SK-N-SH (cell line): Measurements from ENCODE around the gene TTC39B. TPM values are rescaled to one million over a fixed set of nuclear protein-coding genes. Genes with fewer than 3 reads are reported as not detected.

Experiments used
- CTCF ChIA-PET: fragments of 300-600, 350-600 bp; formaldehyde crosslinking; extraction: SDS; loops from one replicate; lab custom pipeline; 2021; lab: Yijun Ruan, JAX
- POLR2A ChIA-PET: fragments of 350-600 bp; sonication (Branson Sonifier 250); formaldehyde crosslinking; extraction: SDS; loops from one replicate; lab custom pipeline; 2020; ENCODE audit warnings: antibody characterized with exemption, inconsistent platforms; lab: Yijun Ruan, JAX
- DNase-seq: peaks from one replicate; pipeline ENCODE4 v3.0.0; 2012
- H2AFZ ChIP-seq: fragments of 200-600 bp; sonication (generic); 2 replicates; pipeline ENCODE4 v1.8.1; 2016; ENCODE audit warnings: antibody characterized with exemption, mild to moderate bottlenecking, low read depth
- H3F3A ChIP-seq: fragments of 200-600 bp; sonication (generic); replicated peaks from 2 replicates; pipeline ENCODE3; 2016; ENCODE audit warnings: antibody characterized with exemption, mild to moderate bottlenecking; ENCODE audit not compliant: insufficient read depth
- H3K27ac ChIP-seq, 2 experiments: fragments of 200-500 bp in 1 of 2; fragments of 200-600 bp in 1 of 2; sonication (Bioruptor generic) in 1 of 2; sonication (generic), shearing (Covaris generic) in 1 of 2; 2 replicates each; pipeline versions ENCODE4 v1.5.1 to v1.6.1; 2014 to 2016; ENCODE audit warnings: low read depth in 2 of 2, inconsistent platforms in 1 of 2, low read length in 1 of 2, mild to moderate bottlenecking in 1 of 2, mixed read lengths in 1 of 2
- H3K27me3 ChIP-seq: fragments of 200-600 bp; sonication (generic), shearing (Covaris generic); 2 replicates; pipeline ENCODE4 v1.6.1; 2016; ENCODE audit warnings: mixed run types; ENCODE audit not compliant: insufficient read depth
- H3K36me3 ChIP-seq, 2 experiments: fragments of 200-500 bp in 1 of 2; fragments of 200-600 bp in 1 of 2; sonication (Bioruptor generic) in 1 of 2; sonication (generic) in 1 of 2; replicated peaks in 1 of 2; 2 replicates each; pipeline versions ENCODE3 to v1.5.1; 2014 to 2016; ENCODE audit warnings: low read length in 1 of 2, mild to moderate bottlenecking in 1 of 2; ENCODE audit not compliant: insufficient read depth in 2 of 2, control insufficient read depth in 1 of 2
- H3K4me1 ChIP-seq, 2 experiments: fragments of 200-500 bp in 1 of 2; fragments of 200-600 bp in 1 of 2; sonication (Bioruptor generic) in 1 of 2; sonication (generic), shearing (Covaris generic) in 1 of 2; 2 replicates each; pipeline versions ENCODE4 v1.5.1 to v1.6.1; 2014 to 2016; ENCODE audit warnings: low read depth in 1 of 2, low read length in 1 of 2, mixed run types in 1 of 2; ENCODE audit not compliant: insufficient read depth in 2 of 2, control insufficient read depth in 1 of 2
- H3K4me2 ChIP-seq: fragments of 200-600 bp; sonication (generic), shearing (Covaris generic); 2 replicates; pipeline ENCODE4 v1.6.1; 2017; ENCODE audit warnings: mixed run types
- H3K4me3 ChIP-seq, 2 experiments: fragments of 200-500 bp in 1 of 2; fragments of 200-600 bp in 1 of 2; sonication (Bioruptor generic) in 1 of 2; sonication (generic), shearing (Covaris generic) in 1 of 2; 2 replicates each; pipeline versions ENCODE4 v1.5.1 to v1.8.1; 2014 to 2016; ENCODE audit warnings: low read depth in 2 of 2, inconsistent platforms in 1 of 2, low read length in 1 of 2, mild to moderate bottlenecking in 1 of 2, mixed read lengths in 1 of 2, moderate library complexity in 1 of 2
- H3K79me2 ChIP-seq: fragments of 200-600 bp; sonication (generic); 2 replicates; pipeline ENCODE4 v1.8.1; 2017; ENCODE audit warnings: mild to moderate bottlenecking; ENCODE audit not compliant: insufficient read depth
- H3K9ac ChIP-seq: fragments of 200-600 bp; sonication (generic); 2 replicates; pipeline ENCODE4 v1.6.1; 2017; ENCODE audit warnings: mixed run types
- H3K9me2 ChIP-seq: fragments of 200-600 bp; sonication (generic); 2 replicates; pipeline ENCODE4 v1.6.1; 2017; ENCODE audit warnings: mixed run types
- H3K9me3 ChIP-seq: fragments of 200-600 bp; sonication (generic); 2 replicates; pipeline ENCODE4 v1.6.1; 2017; ENCODE audit warnings: mixed run types, mild to moderate bottlenecking, moderate library complexity
- H4K20me1 ChIP-seq: fragments of 200-600 bp; sonication (generic); 2 replicates; pipeline ENCODE4 v1.6.1; 2017; ENCODE audit warnings: mild to moderate bottlenecking, mixed run types; ENCODE audit not compliant: insufficient read depth
- CHD2 ChIP-seq: fragments of 150-350 bp; IDR thresholded peaks from 2 replicates; pipeline ENCODE4 v1.6.1; 2018; ENCODE audit warnings: low read length; ENCODE audit not compliant: partially characterized antibody
- ELF1 ChIP-seq: IDR thresholded peaks from 2 replicates; pipeline ENCODE4 v1.4.0; 2012
- EP300 ChIP-seq, 2 experiments: IDR thresholded peaks; 2 replicates each; pipeline versions ENCODE4 v1.4.0 to v1.6.1; 2012; ENCODE audit warnings: borderline replicate concordance in 1 of 2, low read depth in 1 of 2, low read length in 1 of 2
- FOXJ3 ChIP-seq: sonication (generic); formaldehyde crosslinking; IDR thresholded peaks from 2 replicates; pipeline ENCODE4 v1.5.1; 2020; ENCODE audit warnings: mild to moderate bottlenecking, missing genetic modification reagents
- GABPA ChIP-seq: IDR thresholded peaks from 2 replicates; pipeline ENCODE4 v1.4.0; 2012; ENCODE audit warnings: low read depth, mild to moderate bottlenecking
- JUND ChIP-seq: IDR thresholded peaks from 2 replicates; pipeline ENCODE4 v1.4.0; 2012
- MEF2A ChIP-seq: IDR thresholded peaks from 2 replicates; pipeline ENCODE4 v1.4.0; 2012; ENCODE audit warnings: low read depth, borderline replicate concordance
- POLR2AphosphoS5 ChIP-seq: IDR thresholded peaks from 2 replicates; pipeline ENCODE4 v1.6.1; 2012; ENCODE audit warnings: low read depth, low read length
- TAF1 ChIP-seq: IDR thresholded peaks from 2 replicates; pipeline ENCODE4 v1.6.1; 2012; ENCODE audit warnings: low read depth, mild to moderate bottlenecking, low read length, moderate library complexity, borderline replicate concordance
- TCF12 ChIP-seq: IDR thresholded peaks from 2 replicates; pipeline ENCODE4 v1.4.0; 2012
- TEAD4 ChIP-seq: IDR thresholded peaks from 2 replicates; pipeline ENCODE4 v1.4.0; 2012; ENCODE audit warnings: mild to moderate bottlenecking, borderline replicate concordance; ENCODE audit not compliant: insufficient read depth
- WGBS: methylation state at CpG from one replicate; pipeline ENCODE4 v1.1.6; 2017; ENCODE audit warnings: low lambda C conversion rate; 5-methylcytosine and 5-hydroxymethylcytosine counted together
- polyA plus RNA-seq, 3 experiments: library from polyadenylated mRNA; depleted of rRNA; stranded (reverse); fragments of >200 nt; gene quantifications; 2 replicates each; pipeline ENCODE4 v1.2.3, GENCODE V29; 2012
- TF ChIP-seq, protein P1 (sequence below): IDR thresholded peaks from 2 replicates; pipeline ENCODE4 v1.6.1; 2012; ENCODE audit warnings: mild to moderate bottlenecking, low read depth, low read length, moderate library complexity
- TF ChIP-seq, protein P2 (sequence below): IDR thresholded peaks from 2 replicates; pipeline ENCODE4 v1.4.0; 2012; ENCODE audit warnings: low read depth, borderline replicate concordance
- TF ChIP-seq, protein P3 (sequence below): IDR thresholded peaks from 2 replicates; pipeline ENCODE4; 2012
- TF ChIP-seq, protein P4 (sequence below): fragments of 150-350 bp; IDR thresholded peaks from 2 replicates; pipeline ENCODE4 v1.6.1; 2016; ENCODE audit warnings: mild to moderate bottlenecking, low read depth, low read length

Gene TTC39B
- polyA plus RNA-seq, 1 of the 3 experiments (the other 2 are of a cell fraction): 0.54 TPM

DNA sequence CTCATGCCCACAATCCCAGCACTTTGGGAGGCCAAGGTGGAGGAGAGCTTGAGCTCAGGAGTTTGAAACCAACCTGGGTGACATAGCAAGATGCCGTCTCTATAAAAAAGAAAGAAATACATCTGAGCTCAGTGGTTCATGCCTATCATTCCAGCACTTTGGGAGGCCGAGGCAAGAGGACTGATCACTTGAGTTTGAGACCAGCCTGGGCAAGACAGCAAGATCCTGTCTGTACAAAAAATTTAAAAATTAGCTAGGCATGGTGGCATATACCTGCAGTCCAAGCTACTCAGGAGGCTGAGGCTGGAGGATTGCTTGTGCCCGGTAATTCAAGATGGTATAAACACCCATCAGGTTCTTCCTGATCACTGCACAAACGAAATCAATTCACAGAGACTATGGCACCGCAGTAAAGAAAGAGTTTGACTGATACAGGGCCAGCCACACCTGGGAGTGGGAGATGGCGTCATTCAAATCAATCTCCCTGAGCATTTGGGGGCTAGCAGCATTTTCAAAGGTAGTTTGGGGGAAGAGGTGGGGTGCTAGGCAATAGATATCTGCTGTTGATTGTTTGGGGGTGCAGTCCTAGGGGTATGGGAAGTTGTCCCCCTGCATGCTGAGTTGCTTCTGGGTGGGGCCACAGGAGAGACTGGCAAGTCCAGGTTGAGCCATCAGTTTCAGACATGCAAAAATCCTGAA is 169.2 kb downstream of the TTC39B start:
- CTCF ChIA-PET: interaction anchor here (3.1 to 6.0 kb wide), 2 partner anchors 33 to 369 kb away, joined by 22 to 37 read pairs; no protein-coding TSS in a partner anchor
- H3F3A ChIP-seq: no peaks in the 10 kb centered on the region
- POLR2A ChIA-PET: no interaction called here

More for the DNA sequence above, 169.2 kb downstream of the TTC39B start:
- TF ChIP-seq GABPA (no peak), TEAD4 (no peak), FOXJ3 (CRISPR knock-in tag) (no peak), JUND (no peak), EP300 (IDR thresholded peaks at IDR 0.05; ENCODE audit: borderline replicate concordance in 1 of 2, low read depth in 1 of 2, low read length in 1 of 2) (no peak), ELF1 (no peak), TCF12 (no peak), MEF2A (no peak), TAF1 (no peak), POLR2AphosphoS5 (no peak), CHD2 (no peak)
- TF ChIP-seq, protein P1, sequence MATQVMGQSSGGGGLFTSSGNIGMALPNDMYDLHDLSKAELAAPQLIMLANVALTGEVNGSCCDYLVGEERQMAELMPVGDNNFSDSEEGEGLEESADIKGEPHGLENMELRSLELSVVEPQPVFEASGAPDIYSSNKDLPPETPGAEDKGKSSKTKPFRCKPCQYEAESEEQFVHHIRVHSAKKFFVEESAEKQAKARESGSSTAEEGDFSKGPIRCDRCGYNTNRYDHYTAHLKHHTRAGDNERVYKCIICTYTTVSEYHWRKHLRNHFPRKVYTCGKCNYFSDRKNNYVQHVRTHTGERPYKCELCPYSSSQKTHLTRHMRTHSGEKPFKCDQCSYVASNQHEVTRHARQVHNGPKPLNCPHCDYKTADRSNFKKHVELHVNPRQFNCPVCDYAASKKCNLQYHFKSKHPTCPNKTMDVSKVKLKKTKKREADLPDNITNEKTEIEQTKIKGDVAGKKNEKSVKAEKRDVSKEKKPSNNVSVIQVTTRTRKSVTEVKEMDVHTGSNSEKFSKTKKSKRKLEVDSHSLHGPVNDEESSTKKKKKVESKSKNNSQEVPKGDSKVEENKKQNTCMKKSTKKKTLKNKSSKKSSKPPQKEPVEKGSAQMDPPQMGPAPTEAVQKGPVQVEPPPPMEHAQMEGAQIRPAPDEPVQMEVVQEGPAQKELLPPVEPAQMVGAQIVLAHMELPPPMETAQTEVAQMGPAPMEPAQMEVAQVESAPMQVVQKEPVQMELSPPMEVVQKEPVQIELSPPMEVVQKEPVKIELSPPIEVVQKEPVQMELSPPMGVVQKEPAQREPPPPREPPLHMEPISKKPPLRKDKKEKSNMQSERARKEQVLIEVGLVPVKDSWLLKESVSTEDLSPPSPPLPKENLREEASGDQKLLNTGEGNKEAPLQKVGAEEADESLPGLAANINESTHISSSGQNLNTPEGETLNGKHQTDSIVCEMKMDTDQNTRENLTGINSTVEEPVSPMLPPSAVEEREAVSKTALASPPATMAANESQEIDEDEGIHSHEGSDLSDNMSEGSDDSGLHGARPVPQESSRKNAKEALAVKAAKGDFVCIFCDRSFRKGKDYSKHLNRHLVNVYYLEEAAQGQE: no peak
- TF ChIP-seq, protein P2, sequence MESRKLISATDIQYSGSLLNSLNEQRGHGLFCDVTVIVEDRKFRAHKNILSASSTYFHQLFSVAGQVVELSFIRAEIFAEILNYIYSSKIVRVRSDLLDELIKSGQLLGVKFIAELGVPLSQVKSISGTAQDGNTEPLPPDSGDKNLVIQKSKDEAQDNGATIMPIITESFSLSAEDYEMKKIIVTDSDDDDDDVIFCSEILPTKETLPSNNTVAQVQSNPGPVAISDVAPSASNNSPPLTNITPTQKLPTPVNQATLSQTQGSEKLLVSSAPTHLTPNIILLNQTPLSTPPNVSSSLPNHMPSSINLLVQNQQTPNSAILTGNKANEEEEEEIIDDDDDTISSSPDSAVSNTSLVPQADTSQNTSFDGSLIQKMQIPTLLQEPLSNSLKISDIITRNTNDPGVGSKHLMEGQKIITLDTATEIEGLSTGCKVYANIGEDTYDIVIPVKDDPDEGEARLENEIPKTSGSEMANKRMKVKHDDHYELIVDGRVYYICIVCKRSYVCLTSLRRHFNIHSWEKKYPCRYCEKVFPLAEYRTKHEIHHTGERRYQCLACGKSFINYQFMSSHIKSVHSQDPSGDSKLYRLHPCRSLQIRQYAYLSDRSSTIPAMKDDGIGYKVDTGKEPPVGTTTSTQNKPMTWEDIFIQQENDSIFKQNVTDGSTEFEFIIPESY: no peak
- TF ChIP-seq, protein P3, sequence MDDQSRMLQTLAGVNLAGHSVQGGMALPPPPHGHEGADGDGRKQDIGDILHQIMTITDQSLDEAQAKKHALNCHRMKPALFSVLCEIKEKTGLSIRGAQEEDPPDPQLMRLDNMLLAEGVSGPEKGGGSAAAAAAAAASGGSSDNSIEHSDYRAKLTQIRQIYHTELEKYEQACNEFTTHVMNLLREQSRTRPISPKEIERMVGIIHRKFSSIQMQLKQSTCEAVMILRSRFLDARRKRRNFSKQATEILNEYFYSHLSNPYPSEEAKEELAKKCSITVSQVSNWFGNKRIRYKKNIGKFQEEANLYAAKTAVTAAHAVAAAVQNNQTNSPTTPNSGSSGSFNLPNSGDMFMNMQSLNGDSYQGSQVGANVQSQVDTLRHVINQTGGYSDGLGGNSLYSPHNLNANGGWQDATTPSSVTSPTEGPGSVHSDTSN: no peak
- TF ChIP-seq, protein P4, sequence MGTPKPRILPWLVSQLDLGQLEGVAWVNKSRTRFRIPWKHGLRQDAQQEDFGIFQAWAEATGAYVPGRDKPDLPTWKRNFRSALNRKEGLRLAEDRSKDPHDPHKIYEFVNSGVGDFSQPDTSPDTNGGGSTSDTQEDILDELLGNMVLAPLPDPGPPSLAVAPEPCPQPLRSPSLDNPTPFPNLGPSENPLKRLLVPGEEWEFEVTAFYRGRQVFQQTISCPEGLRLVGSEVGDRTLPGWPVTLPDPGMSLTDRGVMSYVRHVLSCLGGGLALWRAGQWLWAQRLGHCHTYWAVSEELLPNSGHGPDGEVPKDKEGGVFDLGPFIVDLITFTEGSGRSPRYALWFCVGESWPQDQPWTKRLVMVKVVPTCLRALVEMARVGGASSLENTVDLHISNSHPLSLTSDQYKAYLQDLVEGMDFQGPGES: no peak
- H3K9me3 ChIP-seq: no peaks in the 10 kb centered on the region
- no peak overlapping the region for H3K9ac ChIP-seq
- H3K9me2 ChIP-seq: no peaks in the 10 kb centered on the region
- H3K4me2 ChIP-seq: no peak overlapping the region
- H4K20me1 ChIP-seq: no peaks in the 10 kb centered on the region
- 87% methylated on average over 6 of the region's 6 CpGs for WGBS
- no peak overlapping the region for H3K4me3 ChIP-seq
- H3K36me3 ChIP-seq: no peaks in the 10 kb centered on the region
- no peaks in the 10 kb centered on the region for H3K79me2 ChIP-seq
- H2AFZ ChIP-seq: no peak overlapping the region
- no peaks in the 10 kb centered on the region; the same call in 1 of the 2 replicates for H3K27me3 ChIP-seq
- H3K4me1 ChIP-seq: peaks cover 0 to 3% of the 10 kb centered on the region in 2 experiments; a peak in 1 of 4 replicates
- H3K27ac ChIP-seq: no peak overlapping the region
- no peak for DNase-seq
